Mesendoderm (in vitro differentiated cells): ENCODE measurements around the gene ARL15.

ENCODE experiments used
- DNase-seq: peaks from one replicate; pipeline ENCODE4 v3.0.0; 2013
- H2AK5ac ChIP-seq: 2 replicates; pipeline ENCODE4 v1.6.1; 2013; ENCODE audit warnings: low read length, inconsistent platforms
- H2BK120ac ChIP-seq: 2 replicates; pipeline ENCODE4 v1.6.1; 2013; ENCODE audit warnings: low read depth, mild to moderate bottlenecking, low read length, moderate library complexity, mixed read lengths
- H2BK15ac ChIP-seq: replicated peaks from 2 replicates; pipeline ENCODE4 v1.6.1; 2013; ENCODE audit warnings: low read depth, mild to moderate bottlenecking, moderate library complexity
- H2BK5ac ChIP-seq: 2 replicates; pipeline ENCODE4 v1.6.1; 2013; ENCODE audit warnings: low read length, inconsistent platforms
- H3K18ac ChIP-seq: 2 replicates; pipeline ENCODE4 v1.6.1; 2013; ENCODE audit warnings: mild to moderate bottlenecking, low read length, mixed read lengths
- H3K23ac ChIP-seq: one replicate; pipeline ENCODE4 v1.6.1; 2013; ENCODE audit warnings: low read length
- H3K27ac ChIP-seq: 2 replicates; pipeline ENCODE4 v1.5.1; 2013; ENCODE audit warnings: low read depth, mild to moderate bottlenecking, inconsistent platforms, low read length, moderate library complexity
- H3K27me3 ChIP-seq: 2 replicates; pipeline ENCODE4 v1.6.1; 2013; ENCODE audit warnings: low read length, control low read depth, mild to moderate bottlenecking, inconsistent platforms; ENCODE audit not compliant: insufficient read depth, poor library complexity
- H3K36me3 ChIP-seq: 2 replicates; pipeline ENCODE4 v1.6.1; 2013; ENCODE audit warnings: low read length, inconsistent platforms; ENCODE audit not compliant: control insufficient read depth, insufficient read depth
- H3K4ac ChIP-seq: one replicate; pipeline ENCODE4 v1.6.1; 2013; ENCODE audit warnings: low read depth, mild to moderate bottlenecking, low read length, moderate library complexity
- H3K4me1 ChIP-seq: 2 replicates; pipeline ENCODE4 v1.6.1; 2013; ENCODE audit warnings: low read depth, low read length, inconsistent platforms; ENCODE audit not compliant: control insufficient read depth
- H3K4me2 ChIP-seq: 2 replicates; pipeline ENCODE4 v1.6.1; 2013; ENCODE audit warnings: low read length
- H3K4me3 ChIP-seq: 2 replicates; pipeline ENCODE4 v1.5.1; 2013; ENCODE audit warnings: mild to moderate bottlenecking, low read length
- H3K56ac ChIP-seq: one replicate; pipeline ENCODE4 v1.6.1; 2013; ENCODE audit warnings: low read length
- H3K79me1 ChIP-seq: 2 replicates; pipeline ENCODE4 v1.6.1; 2013; ENCODE audit warnings: low read length, inconsistent platforms
- H3K79me2 ChIP-seq: 2 replicates; pipeline ENCODE4 v1.6.1; 2013; ENCODE audit warnings: mild to moderate bottlenecking, low read length; ENCODE audit not compliant: control insufficient read depth, insufficient read depth
- H3K9ac ChIP-seq: 2 replicates; pipeline ENCODE4 v1.6.1; 2013; ENCODE audit warnings: low read length, inconsistent platforms
- H4K5ac ChIP-seq: one replicate; pipeline ENCODE4 v1.6.1; 2013; ENCODE audit warnings: low read length
- H4K8ac ChIP-seq: one replicate; pipeline ENCODE4 v1.6.1; 2013; ENCODE audit warnings: low read depth, mild to moderate bottlenecking, control low read depth, low read length, moderate library complexity
- WGBS: extraction: QIAGEN DNeasy Blood & Tissue Kit; methylation state at CpG from one replicate; pipeline ENCODE4 v1.1.7; 2013; ENCODE audit warnings: low lambda C conversion rate, missing lambda C conversion rate; ENCODE audit not compliant: insufficient coverage; ENCODE audit errors: extremely low coverage; 5-methylcytosine and 5-hydroxymethylcytosine counted together

Gene ARL15

GRCh38 chr5:54220230-54221040 is 89.9 kb downstream of the ARL15 start:
- Histone ChIP-seq H2AK5ac (no peak overlapping the region), H3K56ac (no peak overlapping the region), H2BK120ac (no peak overlapping the region), H3K27ac (no peak overlapping the region), H2BK5ac (no peak overlapping the region), H3K4me3 (no peak overlapping the region), H3K4me2 (no peak overlapping the region), H3K4ac (no peak overlapping the region), H4K5ac (no peak overlapping the region), H3K36me3 (no peaks in the 10 kb centered on the region), H3K9ac (no peak overlapping the region), H4K8ac (no peak overlapping the region), H3K18ac (peak overlapping the region; percentile 39), H3K79me2 (no peaks in the 10 kb centered on the region), H3K23ac (no peak overlapping the region), H3K79me1 (peaks cover 2% of the 10 kb centered on the region), H3K4me1 (peaks cover 7% of the 10 kb centered on the region), H3K27me3 (no peaks in the 10 kb centered on the region), H2BK15ac (no peak overlapping the region)
- no peak for DNase-seq
- no CpG with 5 or more reads among the region's 12 CpGs for WGBS

- Histone ChIP-seq H2BK120ac (no peak overlapping the region), H4K5ac (no peak overlapping the region), H3K4ac (no peak overlapping the region), H3K4me3 (no peak overlapping the region), H3K27ac (no peak overlapping the region), H3K27me3 (no peaks in the 10 kb centered on the region), H3K18ac (peak overlapping the region; percentile 28), H3K56ac (no peak overlapping the region), H4K8ac (no peak overlapping the region), H3K4me1 (peaks cover 17% of the 10 kb centered on the region), H3K79me1 (peaks cover 2% of the 10 kb centered on the region), H3K79me2 (no peaks in the 10 kb centered on the region), H3K9ac (no peak overlapping the region), H2AK5ac (no peak overlapping the region), H2BK5ac (no peak overlapping the region), H3K23ac (no peak overlapping the region), H3K4me2 (no peak overlapping the region), H3K36me3 (no peaks in the 10 kb centered on the region), H2BK15ac (no peak overlapping the region)
- no CpG with 5 or more reads among the region's 8 CpGs for WGBS
- DNase-seq: peak; percentile 82
Measured at GRCh38 chr5:54217826-54218503, 92.4 kb downstream of the ARL15 start.

DNA sequence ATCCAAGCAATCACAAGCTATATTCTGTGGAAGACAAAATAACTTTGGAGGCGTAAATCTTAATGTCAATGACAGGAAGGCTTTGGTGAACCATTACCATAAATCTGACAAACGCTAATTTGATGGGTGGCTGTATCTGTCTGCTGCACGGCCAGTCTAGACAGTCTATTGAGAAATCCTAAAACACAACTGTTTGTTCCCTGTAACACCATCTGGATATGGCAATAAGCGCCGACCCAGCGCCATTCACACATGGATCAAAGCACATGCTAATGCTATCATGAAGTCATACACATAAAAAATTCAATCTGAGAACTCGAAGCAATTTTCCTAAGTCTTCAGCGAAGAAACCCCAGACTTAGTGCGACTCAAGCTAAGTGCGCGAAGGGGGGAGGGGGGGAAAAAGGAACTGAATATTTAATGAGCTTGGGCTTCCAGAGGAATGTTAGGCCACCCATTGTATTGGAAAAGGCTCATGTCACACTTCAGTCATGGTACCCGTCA is 95.1 kb downstream of the ARL15 start:
- peak overlapping the region; percentile 42 for H3K9ac ChIP-seq
- H3K36me3 ChIP-seq: no peaks in the 10 kb centered on the region
- peak; percentile 86 for DNase-seq
- no peaks in the 10 kb centered on the region for H3K27me3 ChIP-seq
- H4K8ac ChIP-seq: no peak overlapping the region
- peak overlapping the region; percentile 91 for H3K4ac ChIP-seq
- peak overlapping the region; percentile 96 for H2BK5ac ChIP-seq
- H3K18ac ChIP-seq: peak overlapping the region; percentile 75
- peak overlapping the region; percentile 19 for H3K4me2 ChIP-seq
- no peak overlapping the region for H3K23ac ChIP-seq
- H4K5ac ChIP-seq: no peak overlapping the region
- H3K27ac ChIP-seq: peak overlapping the region; percentile 53
- H3K4me1 ChIP-seq: peaks cover 13% of the 10 kb centered on the region
- H3K4me3 ChIP-seq: no peak overlapping the region
- H3K56ac ChIP-seq: peak overlapping the region; percentile 80
- H2BK120ac ChIP-seq: peak overlapping the region; percentile 92
- H3K79me2 ChIP-seq: no peaks in the 10 kb centered on the region
- peak overlapping the region; percentile 57 for H2BK15ac ChIP-seq
- no peaks in the 10 kb centered on the region for H3K79me1 ChIP-seq
- no peak overlapping the region for H2AK5ac ChIP-seq
- no CpG with 5 or more reads among the region's 12 CpGs for WGBS

- H3K79me1 ChIP-seq: no peaks in the 10 kb centered on the region
- H2BK15ac ChIP-seq: peak overlapping the region; percentile 19
- H4K5ac ChIP-seq: no peak overlapping the region
- no peak for DNase-seq
- no peaks in the 10 kb centered on the region for H3K27me3 ChIP-seq
- H3K79me2 ChIP-seq: no peaks in the 10 kb centered on the region
- H2AK5ac ChIP-seq: peak overlapping the region; percentile 72
- H3K27ac ChIP-seq: no peak overlapping the region
- no CpG with 5 or more reads among the region's 4 CpGs for WGBS
- H3K4me2 ChIP-seq: no peak overlapping the region
- H3K4me1 ChIP-seq: peaks cover 13% of the 10 kb centered on the region
- H3K23ac ChIP-seq: no peak overlapping the region
- H2BK120ac ChIP-seq: peak overlapping the region; percentile 91
- no peak overlapping the region for H3K9ac ChIP-seq
- H3K56ac ChIP-seq: peak overlapping the region; percentile 68
- no peaks in the 10 kb centered on the region for H3K36me3 ChIP-seq
- peak overlapping the region; percentile 59 for H3K4ac ChIP-seq
- no peak overlapping the region for H4K8ac ChIP-seq
- no peak overlapping the region for H3K4me3 ChIP-seq
- H3K18ac ChIP-seq: peak overlapping the region; percentile 35
- H2BK5ac ChIP-seq: peak overlapping the region; percentile 81
Measured at GRCh38 chr5:54214722-54215121, 95.7 kb downstream of the ARL15 start.

DNA sequence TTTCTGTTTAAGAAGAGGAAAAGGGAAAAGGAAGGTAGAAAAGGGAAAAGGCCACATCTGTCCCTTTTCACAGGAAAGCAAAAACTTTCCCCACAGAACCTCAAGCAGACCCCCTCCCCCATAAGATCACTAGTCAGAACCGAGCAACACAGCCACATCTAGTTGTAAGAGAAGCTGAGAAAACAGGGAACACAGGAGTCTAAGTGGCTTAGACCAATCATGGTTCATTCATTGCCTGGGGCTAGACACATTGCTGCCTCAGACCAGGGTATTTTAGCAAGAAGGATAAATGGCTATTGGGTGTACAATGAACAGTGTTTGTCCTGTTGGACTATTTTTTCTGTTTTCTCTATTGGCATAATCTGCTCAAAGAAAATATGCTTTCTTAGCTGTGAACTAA is 98.0 kb downstream of the ARL15 start:
- Histone ChIP-seq H3K79me2 (no peaks in the 10 kb centered on the region), H3K79me1 (no peaks in the 10 kb centered on the region), H2BK120ac (no peak overlapping the region), H2BK5ac (no peak overlapping the region), H3K56ac (no peak overlapping the region), H4K5ac (no peak overlapping the region), H3K4me2 (no peak overlapping the region), H3K27ac (no peak overlapping the region), H3K18ac (no peak overlapping the region), H3K4me1 (peaks cover 13% of the 10 kb centered on the region), H4K8ac (no peak overlapping the region), H3K4ac (no peak overlapping the region), H3K36me3 (no peaks in the 10 kb centered on the region), H3K23ac (no peak overlapping the region), H2AK5ac (no peak overlapping the region), H3K9ac (no peak overlapping the region), H2BK15ac (no peak overlapping the region), H3K4me3 (no peak overlapping the region), H3K27me3 (no peaks in the 10 kb centered on the region)
- WGBS: no CpG with 5 or more reads among the region's 1 CpG
- DNase-seq: peak; percentile 37
